GM12878 (cell line): ENCODE results near the gene IKZF1. TPM values are rescaled to one million over a fixed set of nuclear protein-coding genes. Genes with fewer than 3 reads are reported as not detected.

Experiments used
- ATAC-seq: fragments of 200-7000 bp; cut with Tn5 transposase; 3 replicates; pipeline ENCODE4 v1.9.1; 2020; ENCODE audit warnings: mild to moderate bottlenecking, moderate library complexity
- BruUV-seq: library from RNA; stranded (reverse); fragments of 400-500 nt; replicated peaks from 2 replicates; lab custom pipeline; 2021; lab: Mats Ljungman, UMichigan
- CTCF ChIA-PET: fragments of 300-600 bp; sonication (Branson Sonifier 250); formaldehyde crosslinking; extraction: SDS; loops from one replicate; lab custom pipeline; 2021; ENCODE audit warnings: inconsistent platforms; lab: Yijun Ruan, JAX
- POLR2A ChIA-PET: fragments of 350-600 bp; formaldehyde crosslinking; extraction: SDS; loops from one replicate; lab custom pipeline; 2021; ENCODE audit warnings: inconsistent platforms; lab: Charles Lee
- RAD21 ChIA-PET: fragments of 300-600 bp; sonication (Branson Sonifier 250); formaldehyde crosslinking; loops from one replicate; lab custom pipeline; 2023; ENCODE audit warnings: antibody characterized with exemption; ENCODE audit not compliant: unreplicated experiment; lab: Charles Lee
- SMC1A ChIA-PET: fragments of 300-600 bp; sonication (Branson Sonifier 250); formaldehyde crosslinking; loops from one replicate; lab custom pipeline; 2023; ENCODE audit not compliant: unreplicated experiment, uncharacterized antibody; lab: Charles Lee
- DNase-seq: peaks from one replicate; pipeline ENCODE4 v3.0.0-alpha.2; 2011; ENCODE audit warnings: low read depth, low spot score
- FAIRE-seq: peaks from 3 replicates; lab custom pipeline; 2011; peaks lifted over from hg19 to GRCh38; lab: Jason Lieb, UNC
- H2AFZ ChIP-seq: 2 replicates; pipeline ENCODE4 v1.6.0; 2011; ENCODE audit warnings: low read depth, low read length, control low read depth; ENCODE audit not compliant: control insufficient read depth
- H3K27ac ChIP-seq: 2 replicates; pipeline ENCODE4 v1.5.1; 2011; ENCODE audit warnings: control low read depth; ENCODE audit not compliant: control insufficient read depth, insufficient read depth
- H3K27me3 ChIP-seq, 2 experiments: replicated peaks in 1 of 2; 2 replicates each; pipeline versions ENCODE4 v1.6.0 to v1.6.1; 2011; ENCODE audit warnings: low read length in 1 of 2; ENCODE audit not compliant: control insufficient read depth in 2 of 2, insufficient read depth in 2 of 2
- H3K36me3 ChIP-seq, 2 experiments: 2 replicates each; pipeline ENCODE4 v1.5.1; 2011; ENCODE audit warnings: low read length in 1 of 2; ENCODE audit not compliant: control insufficient read depth in 2 of 2, insufficient read depth in 2 of 2
- H3K4me1 ChIP-seq: 2 replicates; pipeline ENCODE4 v1.6.1; 2011; ENCODE audit warnings: mild to moderate bottlenecking, low read length, moderate library complexity, mixed read lengths; ENCODE audit not compliant: control insufficient read depth, insufficient read depth
- H3K4me2 ChIP-seq: 2 replicates; pipeline ENCODE4 v1.6.0; 2011; ENCODE audit warnings: control low read depth; ENCODE audit not compliant: control insufficient read depth, insufficient read depth
- H3K4me3 ChIP-seq: fragments of 200-600 bp; sonication (generic); 2 replicates; pipeline ENCODE4 v1.5.1; 2016
- H3K79me2 ChIP-seq: 2 replicates; pipeline ENCODE4 v1.6.0; 2011; ENCODE audit warnings: low read length; ENCODE audit not compliant: control insufficient read depth, insufficient read depth
- H3K9ac ChIP-seq: 2 replicates; pipeline ENCODE4 v1.8.0; 2011; ENCODE audit warnings: low read length, control low read depth, mixed read lengths; ENCODE audit not compliant: control insufficient read depth, insufficient read depth
- H3K9me3 ChIP-seq: replicated peaks from 3 replicates; pipeline ENCODE4 v1.5.1; 2011; ENCODE audit warnings: mild to moderate bottlenecking, low read length; ENCODE audit not compliant: control insufficient read depth, insufficient read depth
- H4K20me1 ChIP-seq: 2 replicates; pipeline ENCODE4 v1.6.0; 2011; ENCODE audit not compliant: control insufficient read depth, insufficient read depth
- ATF3 ChIP-seq: IDR thresholded peaks from 2 replicates; pipeline ENCODE4 v1.6.1; 2011; ENCODE audit warnings: low read depth, mild to moderate bottlenecking, low read length, moderate library complexity, borderline replicate concordance; ENCODE audit errors: extremely low read depth
- HDGF ChIP-seq: fragments of 450-650 bp; IDR thresholded peaks from 2 replicates; pipeline ENCODE4 v1.6.1; 2016; ENCODE audit warnings: antibody characterized with exemption
- USF1 ChIP-seq: IDR thresholded peaks from 2 replicates; pipeline ENCODE4 v1.6.1; 2011; ENCODE audit warnings: borderline replicate concordance, low read depth, mild to moderate bottlenecking, moderate library complexity, mixed read lengths, low read length; ENCODE audit not compliant: insufficient read depth; ENCODE audit errors: extremely low read length
- WGBS: methylation state at CpG from one replicate; pipeline ENCODE4 v1.1.6; 2016; ENCODE audit warnings: low lambda C conversion rate; ENCODE audit not compliant: insufficient replicate concordance, insufficient coverage; ENCODE audit errors: missing lambda C conversion rate; 5-methylcytosine and 5-hydroxymethylcytosine counted together
- in situ Hi-C: fragments of 300-500 bp; cut with MboI; formaldehyde crosslinking; loops from 9 replicates; pipeline ENCODE4 v1.14.3; 2018; ENCODE audit warnings: mixed read lengths
- intact Hi-C: fragments of 100-400 bp; cut with micrococcal nuclease; formaldehyde crosslinking; loops from one replicate; pipeline ENCODE4 v1.14.2; 2022; ENCODE audit not compliant: unreplicated experiment
- polyA plus RNA-seq, 11 experiments: library from polyadenylated mRNA; depleted of rRNA in 4 of 11; unstranded in 6 of 11; stranded (reverse) in 5 of 11; fragments of >200 nt; fragmentation: Nextera tagmentation in 4 of 11; fragmentation: Illumina TruSeq in 1 of 11; extraction: Ambion mirVana in 4 of 11; extraction: Trizol in 1 of 11; gene quantifications; 1 replicate in 1 of 11; 2 replicates in 10 of 11; pipeline versions ENCODE4 v1.2.1 to v1.2.3, GENCODE V29; 2011 to 2016; ENCODE audit warnings: inconsistent platforms in 2 of 11, missing spikeins in 2 of 11, low read depth in 1 of 11
- total RNA-seq, 4 experiments: library from RNA; depleted of rRNA in 3 of 4; stranded (reverse); fragments of >200 nt in 3 of 4; fragmentation: Illumina TruSeq in 1 of 4; extraction: Trizol in 1 of 4; gene quantifications; 2 replicates each; pipeline versions ENCODE4 v1.2.1 to v1.2.3, GENCODE V29; 2013 to 2021

Gene IKZF1
- total and polyA plus RNA-seq, 10 of the 15 experiments (the other 5 are each of a cell fraction or from before 2014, with no cell fraction given) = 27.2 to 125 (median 71.6) TPM

GRCh38 chr7:50333221-50333651, 28.7 kb downstream of the IKZF1 start:
- RAD21 ChIA-PET = interaction anchor here (1.6 to 1.8 kb wide), 2 partner anchors 23 to 128 kb away, joined by 4 read pairs; no protein-coding TSS in a partner anchor
- Histone ChIP-seq H3K36me3 (peaks cover 3 to 12% of the 10 kb centered on the region in 2 experiments), H3K4me3 (no peak overlapping the region), H3K9ac (no peak overlapping the region), H4K20me1 (no peaks in the 10 kb centered on the region), H3K9me3 (no peaks in the 10 kb centered on the region), H3K79me2 (peaks cover 41% of the 10 kb centered on the region), H3K4me1 (peaks cover 73% of the 10 kb centered on the region), H2AFZ (no peak overlapping the region), H3K27ac (peak overlapping the region; percentile 72; the same call in 1 of the 2 replicates), H3K27me3 (no peaks in the 10 kb centered on the region), H3K4me2 (peak overlapping the region; percentile 67)
- CTCF ChIA-PET = interaction anchor here (0.9 to 1.3 kb wide), 3 partner anchors 14 to 65 kb away, joined by 3 read pairs; no protein-coding TSS in a partner anchor
- TF ChIP-seq ATF3 = no peak
- no TSS peak for BruUV-seq
- DNase-seq (no peak), ATAC-seq (no peak), FAIRE-seq (no peak)
- POLR2A ChIA-PET = no interaction called here
- SMC1A ChIA-PET = interaction anchor here (0.7 to 4.7 kb wide), 3 partner anchors 23 to 66 kb away, joined by 3 to 91 read pairs (median 4); partner anchors contain the start of gene IKZF1
- intact Hi-C loops (no loop called here), in situ Hi-C loops (no loop called here)
- WGBS = under 1% methylated on average over 9 of the region's 9 CpGs

DNA sequence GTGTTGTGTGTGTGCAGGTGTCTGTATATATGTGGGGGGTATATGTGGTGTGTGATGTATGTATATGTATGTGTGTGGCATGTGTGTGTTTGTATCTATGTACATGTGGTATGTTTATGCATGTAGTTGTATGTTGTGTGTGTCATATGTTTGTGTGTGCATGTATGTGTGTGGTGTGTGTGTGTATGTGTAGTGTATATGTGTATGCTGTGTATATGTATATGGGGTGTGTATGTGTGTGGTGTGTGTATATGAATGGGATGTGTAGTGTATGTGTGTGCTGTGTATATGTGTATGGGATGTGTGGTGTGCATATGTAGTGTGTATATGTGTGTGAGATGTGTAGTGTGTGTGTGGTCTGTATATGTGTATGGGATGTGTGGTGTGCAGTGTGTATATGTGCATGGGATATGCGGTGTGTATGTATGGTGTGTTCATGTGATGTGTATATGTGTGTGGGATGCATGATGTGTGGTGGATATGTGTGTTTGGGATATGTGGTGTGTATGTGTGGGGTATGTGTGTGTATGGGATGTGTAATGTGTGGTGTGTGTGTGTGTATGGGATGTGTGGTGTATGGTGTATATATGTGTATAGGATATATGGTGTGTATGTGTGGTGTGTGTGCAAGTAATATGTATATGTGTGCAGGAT, 30.0 kb downstream of the IKZF1 start:
- no peak for DNase-seq
- no TSS peak for BruUV-seq
- H3K4me3 ChIP-seq = no peak overlapping the region
- no peaks in the 10 kb centered on the region for H3K27me3 ChIP-seq
- no peak for ATAC-seq
- peaks cover 46% of the 10 kb centered on the region for H3K79me2 ChIP-seq
- ChIA-PET CTCF (interaction anchor here (1.3 kb wide), 1 partner anchor 13 kb away, joined by 3 read pairs; no protein-coding TSS in a partner anchor), RAD21 (interaction anchor here (1.6 to 1.8 kb wide), 2 partner anchors 24 to 129 kb away, joined by 4 read pairs; no protein-coding TSS in a partner anchor), POLR2A (no interaction called here), SMC1A (interaction anchor here (1.1 kb wide), 1 partner anchor 67 kb away, joined by 4 read pairs; no protein-coding TSS in a partner anchor)
- H3K36me3 ChIP-seq = peaks cover 2 to 10% of the 10 kb centered on the region in 2 experiments
- 100% methylated on average over 1 of the region's 1 CpG for WGBS
- H3K4me2 ChIP-seq = no peak overlapping the region
- no peaks in the 10 kb centered on the region for H3K9me3 ChIP-seq
- H3K9ac ChIP-seq = no peak overlapping the region
- no peak for FAIRE-seq
- H2AFZ ChIP-seq = no peak overlapping the region
- TF ChIP-seq HDGF = peak; percentile 86
- no peak for TF ChIP-seq USF1
- peaks cover 81% of the 10 kb centered on the region for H3K4me1 ChIP-seq
- no peaks in the 10 kb centered on the region for H4K20me1 ChIP-seq
- no peak overlapping the region for H3K27ac ChIP-seq
- intact Hi-C loops = no loop called here
- in situ Hi-C loops = no loop called here
